ENCODE data around the gene ASCL2. TPM values are rescaled to one million over a fixed set of nuclear protein-coding genes. Genes with fewer than 3 reads are reported as not detected.

ASCL2 gene
- total RNA-seq: not detected in 2 replicates

DNA sequence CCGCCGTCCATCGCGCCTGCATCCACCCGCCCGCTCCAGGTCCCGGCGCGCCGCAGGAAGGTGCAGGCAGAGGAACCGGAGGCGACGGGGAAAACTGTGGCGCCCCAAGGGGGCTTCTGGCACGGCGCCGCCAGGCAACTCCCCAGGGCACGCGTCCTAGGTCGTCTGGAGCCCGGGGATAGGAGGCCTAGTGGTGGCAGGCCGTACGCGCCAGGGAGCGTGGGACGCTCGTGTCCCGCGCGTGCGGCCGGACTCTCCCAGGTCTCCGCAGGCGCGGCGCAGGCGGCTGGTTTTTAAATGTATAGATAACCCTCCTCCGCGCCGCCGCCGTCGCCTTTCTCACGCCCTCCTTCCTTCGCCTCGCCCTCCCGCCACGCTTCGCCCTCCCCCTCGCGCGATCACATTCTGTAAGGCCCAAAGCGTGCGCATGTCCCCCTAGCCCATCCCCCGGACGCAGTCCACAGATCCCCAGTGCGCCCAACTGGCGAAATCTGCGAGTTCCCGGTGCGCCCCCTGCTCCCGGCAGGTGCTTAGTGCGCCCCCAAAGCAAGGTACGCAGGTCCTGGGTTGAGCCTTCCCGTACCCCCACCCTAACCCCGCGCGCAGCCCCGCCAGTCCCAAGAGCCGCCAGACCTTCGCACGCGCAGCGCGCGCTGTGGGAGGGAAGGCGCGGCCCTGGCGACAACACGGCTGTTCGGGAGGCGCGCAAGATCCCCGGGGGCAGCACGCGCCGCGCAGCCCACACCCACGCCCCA, at the start of gene ASCL2:
Gene ASCL2 (minus strand): TSS at position 267 of the 755 bp plus-strand sequence. CDS start 256 bp downstream, at position 11.

DNA sequence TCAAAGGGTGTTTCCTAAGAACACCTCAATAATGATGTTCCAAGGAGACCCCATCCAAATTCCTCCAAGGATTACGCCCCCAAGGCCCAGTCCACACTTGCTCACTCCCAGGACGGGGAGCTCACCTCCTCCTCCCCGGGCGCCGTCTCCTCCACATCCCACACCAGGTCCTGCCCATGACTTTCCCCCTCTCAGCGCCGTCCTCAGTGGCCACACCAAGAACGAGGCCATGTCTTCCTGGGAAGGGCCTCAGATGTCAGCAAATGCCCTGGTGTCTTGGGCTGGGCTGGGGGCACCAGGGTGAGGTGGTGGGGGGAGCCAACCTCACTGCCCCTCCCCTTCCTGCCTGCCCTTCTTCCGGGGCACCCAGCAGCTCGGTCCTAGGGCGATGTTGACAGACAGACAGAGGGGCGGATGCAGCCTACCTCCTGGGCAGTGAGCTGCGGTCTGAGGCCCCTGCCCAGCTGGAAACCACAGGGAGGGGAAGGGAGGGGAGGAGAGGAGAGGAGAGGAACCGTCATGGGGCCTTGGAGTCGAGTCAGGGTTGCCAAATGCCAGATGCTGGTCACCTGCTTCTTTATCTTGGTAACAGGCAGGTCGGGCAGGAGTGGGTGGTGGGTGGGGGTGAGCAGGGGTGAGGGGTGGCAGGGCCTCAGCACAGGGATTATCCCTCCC, 31.4 kb upstream of the ASCL2 start, which contains the start of the genes C11orf21 and TSPAN32:
Gene C11orf21 (minus strand): TSS at position 288 of the 675 bp plus-strand sequence. CDS start 110 bp downstream, at position 178.
Gene TSPAN32 (plus strand): TSS at position 383 of the 675 bp plus-strand sequence. CDS start 137 bp downstream, at position 520.

Other genes with a start within 250 kb of the ASCL2 start
- gene IGF2, start 131.2 kb downstream of the ASCL2 start, total RNA-seq: under 0.01 and 0.69 TPM in 2 replicates
- not detected in 2 replicates for gene INS, start 109.4 kb downstream of the ASCL2 start, total RNA-seq
- not detected in 2 replicates for gene TH, start 98.8 kb downstream of the ASCL2 start, total RNA-seq
- gene C11orf21, start 31.3 kb upstream of the ASCL2 start, total RNA-seq: under 0.01 TPM in 1 of 2 replicates, not detected in the other
- 0.09 and 0.47 TPM in 2 replicates for gene TSPAN32, start 31.4 kb upstream of the ASCL2 start, total RNA-seq
- gene CD81, start 106.7 kb upstream of the ASCL2 start, total RNA-seq: 283 and 430 TPM in 2 replicates
- gene TSSC4, start 130.2 kb upstream of the ASCL2 start, total RNA-seq: 46.5 and 64.0 TPM in 2 replicates
- gene TRPM5, start 173.9 kb upstream of the ASCL2 start, total RNA-seq: 0.09 TPM in 1 of 2 replicates, not detected in the other
- gene KCNQ1, start 174.4 kb upstream of the ASCL2 start, total RNA-seq: not detected in 2 replicates